Transverse colon (tissue), 3 donors: ENCODE data around the gene ESYT1.

Experiments
- CTCF ChIP-seq, 5 experiments: fragments of 200-600 bp in 3 of 5; fragments of 450-650 bp in 2 of 5; sonication (generic) in 3 of 5; IDR thresholded peaks; 1 replicate in 2 of 5; 2 replicates in 3 of 5; pipeline ENCODE4 v1.5.1; 2016 to 2017; ENCODE audit warnings: antibody characterized with exemption in 5 of 5, inconsistent platforms in 3 of 5, mild to moderate bottlenecking in 2 of 5, moderate library complexity in 1 of 5
- POLR2A ChIP-seq: fragments of 450-650 bp; IDR thresholded peaks from one replicate; pipeline ENCODE4 v1.6.1; 2016; ENCODE audit warnings: antibody characterized with exemption, mild to moderate bottlenecking, moderate library complexity

DNA sequence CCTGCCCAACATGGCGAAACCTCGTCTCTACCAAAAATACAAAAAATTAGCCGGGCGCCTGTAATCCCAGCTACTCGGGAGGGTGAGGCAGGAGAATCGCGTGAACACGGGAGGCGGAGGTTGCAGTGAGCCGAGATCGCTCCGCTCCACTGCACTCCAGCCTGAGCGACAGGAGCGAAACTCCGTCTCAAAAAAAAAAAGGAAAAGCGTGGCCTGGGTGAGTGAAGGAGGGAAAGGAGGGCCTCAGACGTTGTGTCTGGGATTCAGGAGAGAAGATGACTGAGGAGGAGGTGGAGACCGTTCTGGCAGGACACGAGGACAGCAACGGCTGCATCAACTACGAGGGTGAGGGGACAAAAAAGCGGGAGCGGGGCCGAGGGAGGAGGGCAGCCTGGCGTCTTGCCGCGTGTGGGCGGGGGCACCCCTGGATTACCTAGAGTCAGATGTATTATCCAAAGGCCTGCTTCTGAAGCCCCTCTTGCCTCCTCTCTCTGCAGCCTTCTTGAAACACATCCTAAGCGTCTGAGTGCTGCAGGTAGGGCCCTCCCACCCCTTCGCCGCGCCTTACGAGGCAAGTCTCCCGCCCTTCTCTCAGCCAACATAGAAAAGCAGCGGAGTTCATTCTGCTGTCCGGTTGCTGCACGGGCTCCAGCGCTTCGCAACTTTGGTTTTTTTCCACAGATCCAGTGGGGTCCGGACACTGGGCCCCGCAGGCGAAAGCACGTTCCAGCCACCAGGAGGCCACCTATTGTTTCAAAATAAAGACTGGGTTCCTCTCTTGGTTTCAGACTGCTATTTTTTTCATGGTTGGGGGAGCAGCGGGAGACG is 29.3 kb downstream of the ESYT1 start:
- TF ChIP-seq POLR2A (peak; percentile 3), CTCF (IDR thresholded peaks at IDR 0.05) (peak; percentile 57 to 88 (median 62))
